GM23248 (cell line): ENCODE results near the gene SNHG17. TPM values are rescaled to one million over a fixed set of nuclear protein-coding genes. Genes with fewer than 3 reads are reported as not detected.

Experiments
- DNase-seq: peaks from one replicate; pipeline ENCODE4 v3.0.0-alpha.2; 2015
- H2AFZ ChIP-seq: fragments of 200-600 bp; sonication (generic); 2 replicates; pipeline ENCODE4 v1.6.1; 2016; ENCODE audit warnings: antibody characterized with exemption
- H3F3A ChIP-seq: fragments of 200-600 bp; sonication (generic); 2 replicates; pipeline ENCODE4 v1.6.1; 2016; ENCODE audit warnings: mild to moderate bottlenecking, antibody characterized with exemption, mixed run types; ENCODE audit not compliant: insufficient read depth
- H3K27ac ChIP-seq: fragments of 200-600 bp; sonication (generic); 2 replicates; pipeline ENCODE4 v1.5.1; 2016; ENCODE audit warnings: mild to moderate bottlenecking
- H3K27me3 ChIP-seq: fragments of 200-600 bp; sonication (generic); replicated peaks from 2 replicates; pipeline ENCODE4 v1.6.1; 2016; ENCODE audit warnings: mild to moderate bottlenecking; ENCODE audit not compliant: insufficient read depth
- H3K36me3 ChIP-seq: fragments of 200-600 bp; sonication (generic); 2 replicates; pipeline ENCODE4 v1.6.1; 2016; ENCODE audit warnings: low read depth, mild to moderate bottlenecking
- H3K4me1 ChIP-seq: fragments of 200-600 bp; sonication (generic); 2 replicates; pipeline ENCODE4 v1.6.1; 2016; ENCODE audit warnings: mild to moderate bottlenecking; ENCODE audit not compliant: insufficient read depth
- H3K4me2 ChIP-seq: fragments of 200-600 bp; sonication (generic); one replicate; pipeline ENCODE4 v1.6.1; 2016; ENCODE audit warnings: mild to moderate bottlenecking; ENCODE audit not compliant: unreplicated experiment
- H3K4me3 ChIP-seq: fragments of 200-600 bp; sonication (generic); 2 replicates; pipeline ENCODE4 v1.5.1; 2016; ENCODE audit warnings: mild to moderate bottlenecking
- H3K79me2 ChIP-seq: fragments of 200-600 bp; sonication (generic); 2 replicates; pipeline ENCODE4 v1.6.1; 2016; ENCODE audit warnings: mild to moderate bottlenecking; ENCODE audit not compliant: insufficient read depth
- H3K9ac ChIP-seq: fragments of 200-600 bp; sonication (generic); 2 replicates; pipeline ENCODE4 v1.6.1; 2016; ENCODE audit warnings: mild to moderate bottlenecking
- H3K9me2 ChIP-seq: fragments of 200-600 bp; sonication (generic); 2 replicates; pipeline ENCODE4 v1.6.1; 2016; ENCODE audit warnings: mixed run types, mild to moderate bottlenecking, moderate library complexity; ENCODE audit not compliant: insufficient read depth
- H3K9me3 ChIP-seq: fragments of 200-600 bp; sonication (generic); one replicate; pipeline ENCODE4 v1.6.1; 2017; ENCODE audit warnings: low read depth
- H4K20me1 ChIP-seq: fragments of 200-600 bp; sonication (generic); 2 replicates; pipeline ENCODE4 v1.6.0; 2016; ENCODE audit not compliant: insufficient read depth
- EZH2 ChIP-seq: fragments of 200-600 bp; sonication (generic); IDR thresholded peaks from 2 replicates; pipeline ENCODE4 v1.6.1; 2018; ENCODE audit warnings: antibody characterized with exemption, mild to moderate bottlenecking; ENCODE audit not compliant: insufficient read depth, poor library complexity, severe bottlenecking
- EZH2phosphoT487 ChIP-seq: fragments of 200-600 bp; sonication (generic); IDR thresholded peaks from 2 replicates; pipeline ENCODE4 v1.6.1; 2018; ENCODE audit warnings: antibody characterized with exemption, moderate library complexity, mild to moderate bottlenecking, low read depth; ENCODE audit not compliant: insufficient read depth
- WGBS, 2 experiments: methylation state at CpG; one replicate each; pipeline ENCODE4 v1.1.6; 2015 to 2017; ENCODE audit warnings: low lambda C conversion rate in 2 of 2, low coverage in 1 of 2; ENCODE audit errors: missing lambda C conversion rate in 2 of 2; 5-methylcytosine and 5-hydroxymethylcytosine counted together
- in situ Hi-C: fragments of 300-500 bp; cut with MboI; formaldehyde crosslinking; loops from 2 replicates; pipeline ENCODE4 v1.15.0; 2020
- polyA plus RNA-seq: library from polyadenylated mRNA; unstranded; fragments of >200 nt; fragmentation: Nextera tagmentation; extraction: Ambion mirVana; gene quantifications from 2 replicates; pipeline ENCODE4 v1.2.1, GENCODE V29; 2016
- total RNA-seq: library from RNA; depleted of rRNA; stranded (reverse); fragments of >200 nt; shearing (Covaris generic); gene quantifications from 2 replicates; pipeline ENCODE4 v1.2.3, GENCODE V29; 2014; rRNA removed

The SNHG17 gene
- total RNA-seq (5.4 and 15.2 TPM in 2 replicates), polyA plus RNA-seq (28.0 and 29.1 TPM in 2 replicates)

- Histone ChIP-seq H3K9ac (peak within 1 kb of the TSS; percentile 98), H3K4me1 (peaks cover 13% of the 10 kb centered on the region; the same call in 1 of the 2 replicates), H3K36me3 (peaks cover 13% of the 10 kb centered on the region; the same call in 1 of the 2 replicates), H3K9me2 (no peaks in the 10 kb centered on the region), H2AFZ (peak within 1 kb of the TSS; percentile 72), H3K27ac (peak within 1 kb of the TSS; percentile 81), H4K20me1 (peaks cover 16% of the 10 kb centered on the region; the same call in 1 of the 2 replicates), H3K4me3 (peak within 1 kb of the TSS; percentile 94), H3K27me3 (no peaks in the 10 kb centered on the region), H3F3A (peaks cover 13% of the 10 kb centered on the region; the same call in 1 of the 2 replicates), H3K4me2 (peak within 1 kb of the TSS; percentile 83), H3K9me3 (no peaks in the 10 kb centered on the region), H3K79me2 (peaks cover 52% of the 10 kb centered on the region)
- 1 to 2% methylated on average over 65 of the region's 65 CpGs for WGBS, 2 experiments
- TF ChIP-seq EZH2 (no peak), EZH2phosphoT487 (no peak)
- DNase-seq, result peak; percentile 95
- in situ Hi-C loops, result no loop called here
These were observed at the start of gene SNHG17 for GRCh38 chr20:38434770-38435554. Gene SNHG17, minus strand, starts transcription at chr20:38435328.

- Histone ChIP-seq H3F3A (no peaks in the 10 kb centered on the region), H3K36me3 (no peaks in the 10 kb centered on the region), H3K27me3 (no peaks in the 10 kb centered on the region), H3K4me3 (no peak overlapping the region), H2AFZ (no peak overlapping the region), H3K4me2 (no peak overlapping the region), H3K4me1 (no peaks in the 10 kb centered on the region), H3K9me3 (no peaks in the 10 kb centered on the region), H3K9ac (no peak overlapping the region), H4K20me1 (peaks cover 32% of the 10 kb centered on the region), H3K27ac (no peak overlapping the region), H3K79me2 (peaks cover 98% of the 10 kb centered on the region), H3K9me2 (no peaks in the 10 kb centered on the region)
- 96 to 97% methylated on average over 2 of the region's 2 CpGs for WGBS, 2 experiments
- in situ Hi-C loops, result no loop called here
- TF ChIP-seq EZH2phosphoT487, result no peak
- no peak for TF ChIP-seq EZH2
- no peak for DNase-seq
These were observed 44.5 kb upstream of the SNHG17 start for GRCh38 chr20:38479596-38479995.

- no peaks in the 10 kb centered on the region for H3F3A ChIP-seq
- H3K79me2 ChIP-seq, result peaks cover 97% of the 10 kb centered on the region
- WGBS, 2 experiments, result 94 to 95% methylated on average over 8 of the region's 8 CpGs
- no peak for TF ChIP-seq EZH2
- TF ChIP-seq EZH2phosphoT487, result no peak
- no peak overlapping the region for H3K27ac ChIP-seq
- peaks cover 12% of the 10 kb centered on the region for H3K4me1 ChIP-seq
- DNase-seq, result no peak
- peaks cover 30% of the 10 kb centered on the region for H4K20me1 ChIP-seq
- no peaks in the 10 kb centered on the region for H3K9me2 ChIP-seq
- in situ Hi-C loops, result no loop called here
- no peaks in the 10 kb centered on the region for H3K27me3 ChIP-seq
- no peaks in the 10 kb centered on the region for H3K36me3 ChIP-seq
- no peak overlapping the region for H3K4me3 ChIP-seq
- no peak overlapping the region for H3K4me2 ChIP-seq
- H2AFZ ChIP-seq, result no peak overlapping the region
- no peak overlapping the region for H3K9ac ChIP-seq
- H3K9me3 ChIP-seq, result no peaks in the 10 kb centered on the region
These were observed 42.6 kb upstream of the SNHG17 start for GRCh38 chr20:38477747-38478146.

GRCh38 chr20:38473367-38473795, 38.3 kb upstream of the SNHG17 start:
- Histone ChIP-seq H3K9me2 (no peaks in the 10 kb centered on the region), H3K4me3 (peak overlapping the region; percentile 93), H2AFZ (peak overlapping the region; percentile 96), H3F3A (peaks cover 8% of the 10 kb centered on the region), H3K27ac (peak overlapping the region; percentile 64), H3K9ac (peak overlapping the region; percentile 88), H3K36me3 (no peaks in the 10 kb centered on the region), H4K20me1 (peaks cover 19% of the 10 kb centered on the region), H3K4me1 (peaks cover 12% of the 10 kb centered on the region), H3K9me3 (no peaks in the 10 kb centered on the region), H3K79me2 (peaks cover 56% of the 10 kb centered on the region), H3K4me2 (peak overlapping the region; percentile 83), H3K27me3 (no peaks in the 10 kb centered on the region)
- in situ Hi-C loops, result no loop called here
- TF ChIP-seq EZH2 (no peak), EZH2phosphoT487 (no peak)
- peak; percentile 62 for DNase-seq
- WGBS, 2 experiments, result 15 to 20% methylated on average over 10 of the region's 10 CpGs
